Stimulated activated CD4-positive, alpha-beta T cell treated with anti-CD3 and anti-CD28 coated beads, Interleukin-2, amount 100 ng/mL, for 4 hours (primary cell): ENCODE data around the gene HSF4.
A peak's percentile ranks its signal among the peaks of the same experiment; 100 is the strongest.

Experiments
- DNase-seq: peaks from one replicate; pipeline ENCODE4 v3.0.0-alpha.2; 2020; ENCODE audit warnings: low read depth

Gene HSF4

DNA sequence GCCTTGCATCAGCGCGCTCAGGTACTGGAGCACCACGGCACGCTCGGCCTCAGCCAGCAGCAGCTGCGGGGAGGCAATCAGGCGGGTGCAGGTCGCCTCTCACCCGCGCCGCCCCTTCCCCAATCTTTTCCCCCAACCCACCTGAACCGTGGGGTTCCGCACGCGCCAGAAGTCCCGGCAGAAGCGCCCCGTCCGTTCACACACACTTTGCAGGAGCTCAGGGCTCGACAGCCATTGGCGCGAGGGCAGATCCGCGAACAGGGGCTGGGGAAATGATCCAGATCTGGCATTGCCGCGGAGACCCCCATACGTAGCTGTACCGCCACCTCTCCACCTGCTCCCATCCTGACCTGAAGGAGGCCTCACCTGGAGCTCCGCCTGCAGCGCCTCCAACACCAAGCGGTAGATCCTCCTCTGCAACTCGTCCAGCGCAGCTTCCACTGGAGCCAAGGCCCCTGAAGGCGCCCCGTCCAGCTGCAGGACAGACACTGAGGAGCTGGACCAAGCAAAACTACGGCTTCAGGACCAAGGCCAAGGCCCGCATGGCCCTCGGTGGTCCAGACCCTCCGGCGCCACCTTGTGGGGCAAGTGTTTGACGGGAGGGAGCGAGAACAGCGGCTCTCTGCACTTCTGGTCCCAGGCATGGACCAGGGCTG is 20.6 kb downstream of the HSF4 start:
- DNase-seq: peak; percentile 67

DNA sequence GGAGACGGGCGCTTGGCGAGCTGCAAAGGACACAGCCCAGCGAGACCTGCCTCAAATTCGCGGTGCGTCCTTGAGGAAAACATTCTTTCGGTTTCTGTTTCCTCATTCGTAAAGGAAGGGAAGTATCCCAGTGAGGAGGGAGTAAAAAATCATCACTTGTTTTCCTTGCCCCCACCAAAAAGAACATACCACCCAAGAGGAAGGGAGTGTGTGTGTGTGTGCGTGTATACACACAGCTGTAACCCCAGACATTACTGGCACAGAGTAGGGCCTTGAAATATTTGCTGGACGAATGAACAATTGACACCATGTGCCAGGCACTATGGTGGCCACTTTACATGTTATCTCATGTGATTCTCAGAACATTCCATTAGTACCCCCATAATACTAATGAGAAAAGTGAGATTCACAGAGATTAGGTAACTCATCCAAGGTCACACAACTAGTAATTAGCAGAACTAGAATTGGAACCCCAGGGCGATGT is 21.1 kb downstream of the HSF4 start:
- DNase-seq: no peak

DNA sequence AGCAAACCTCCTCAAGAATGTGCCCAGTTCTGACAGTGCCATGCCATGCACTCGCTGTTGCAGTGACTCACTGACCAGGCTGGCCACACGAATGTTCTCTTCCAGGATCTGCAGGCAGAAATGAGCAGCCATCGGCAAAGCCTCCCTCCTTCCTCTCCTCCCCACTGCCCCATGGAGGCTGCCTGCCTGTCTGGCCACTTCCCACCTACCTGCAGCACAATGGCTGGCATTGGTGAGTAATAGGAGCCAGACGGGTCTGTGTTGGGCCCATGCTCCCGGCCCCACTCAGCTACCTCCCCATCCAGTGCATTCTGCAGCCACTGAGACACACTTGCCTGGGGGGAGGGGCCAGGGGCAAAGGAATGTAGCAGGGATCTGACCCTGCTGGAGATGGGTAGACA is 22.0 kb downstream of the HSF4 start:
- DNase-seq: no peak

DNA sequence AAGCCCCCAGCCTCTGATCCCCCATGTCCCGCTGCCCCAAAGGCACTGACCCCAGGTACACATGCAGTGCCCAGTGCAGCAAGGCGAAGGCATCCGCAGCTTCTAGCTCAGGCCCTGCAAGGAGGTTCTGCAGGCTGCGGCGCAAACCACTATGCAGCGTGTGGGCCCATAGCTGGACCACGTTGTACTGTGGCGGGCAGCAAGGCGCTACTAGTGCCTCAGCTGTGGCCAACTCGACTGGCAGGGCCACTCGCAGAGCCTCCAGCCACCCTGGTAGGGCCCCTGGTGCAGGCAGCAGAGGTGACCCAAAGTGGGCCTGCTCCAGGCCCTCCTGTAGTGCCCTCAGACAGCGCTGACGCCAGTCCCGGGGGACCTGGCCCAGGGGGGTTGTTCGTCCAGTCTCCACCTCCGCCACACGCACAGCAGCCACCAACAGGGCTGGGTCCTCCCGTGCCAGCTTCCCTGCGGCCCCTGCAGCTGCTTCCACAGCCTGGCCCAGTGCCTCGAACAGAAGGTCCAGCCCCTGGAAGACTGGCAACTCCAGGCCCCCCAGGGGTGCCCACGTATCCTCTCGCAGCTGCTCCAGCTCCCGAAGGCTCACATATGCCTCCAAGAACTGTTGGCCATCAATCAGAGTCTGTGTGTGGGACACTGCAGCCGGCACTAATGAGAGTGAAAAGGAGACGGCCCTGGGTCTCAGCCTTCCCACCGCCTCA is 22.8 kb downstream of the HSF4 start:
- DNase-seq: no peak

DNA sequence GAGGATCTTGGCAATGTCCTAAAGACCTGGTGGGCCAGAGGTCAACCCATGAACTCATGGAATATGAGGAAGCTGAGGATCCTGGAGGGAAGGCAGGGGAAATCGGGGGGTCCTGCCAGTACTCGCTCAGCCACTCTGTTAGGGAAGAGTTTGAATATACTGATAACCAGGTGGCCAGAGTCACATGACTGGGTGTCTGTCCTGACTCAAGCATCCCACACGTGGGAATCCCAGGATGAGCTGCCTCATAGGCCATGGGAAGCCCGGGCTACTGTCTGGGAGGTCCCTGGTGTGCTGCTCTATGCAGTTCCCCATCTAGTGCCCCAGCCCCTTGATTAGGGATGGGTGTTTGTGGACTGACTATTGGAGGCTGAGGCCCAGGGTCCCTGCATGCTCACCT is 23.8 kb downstream of the HSF4 start:
- no peak for DNase-seq

DNA sequence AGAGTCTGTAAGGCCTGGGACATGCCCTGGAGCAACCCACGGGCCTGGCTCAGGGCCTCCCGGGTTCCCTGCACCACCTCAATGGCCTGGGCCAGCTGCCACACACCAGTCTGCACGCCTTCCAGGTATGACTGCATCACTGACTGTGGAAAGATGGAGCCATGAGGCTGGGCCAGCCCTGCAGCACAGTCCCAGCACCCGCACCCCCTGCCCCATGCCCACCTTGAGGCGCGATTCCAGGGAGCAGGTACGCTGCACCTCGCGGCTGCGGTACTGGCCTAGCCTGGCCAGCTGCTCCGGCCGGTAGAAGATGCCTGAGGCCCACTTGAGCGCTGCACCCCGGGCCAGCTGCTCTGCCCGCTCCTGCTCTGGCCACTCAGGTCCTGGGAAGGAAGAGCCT is 24.3 kb downstream of the HSF4 start:
- no peak for DNase-seq

DNA sequence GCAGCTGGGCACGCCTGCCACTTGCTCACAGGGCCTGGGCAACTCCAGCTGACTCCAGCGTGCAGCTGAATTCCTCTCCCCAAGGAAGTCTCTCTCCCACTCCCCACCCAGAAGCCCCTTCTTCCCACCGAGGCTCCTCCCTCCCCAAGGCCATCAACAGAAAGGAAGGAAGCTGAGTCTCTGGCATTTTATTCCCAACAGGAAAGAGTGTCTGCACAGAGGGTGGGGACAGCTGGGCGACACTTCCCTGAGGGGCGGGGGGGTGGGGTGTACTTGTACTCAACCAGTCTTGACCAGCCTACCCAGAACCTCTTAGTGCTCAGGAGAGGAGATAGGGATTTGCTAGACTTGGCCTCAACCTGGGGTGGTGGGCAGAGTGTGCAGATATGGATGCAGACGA is 25.5 kb downstream of the HSF4 start, which contains the start of gene EXOC3L1:
Gene EXOC3L1, minus strand, starts transcription at position 96 of the 400 bp plus-strand sequence. CDS start 460 bp downstream, outside the sequence.
- no peak for DNase-seq

DNA sequence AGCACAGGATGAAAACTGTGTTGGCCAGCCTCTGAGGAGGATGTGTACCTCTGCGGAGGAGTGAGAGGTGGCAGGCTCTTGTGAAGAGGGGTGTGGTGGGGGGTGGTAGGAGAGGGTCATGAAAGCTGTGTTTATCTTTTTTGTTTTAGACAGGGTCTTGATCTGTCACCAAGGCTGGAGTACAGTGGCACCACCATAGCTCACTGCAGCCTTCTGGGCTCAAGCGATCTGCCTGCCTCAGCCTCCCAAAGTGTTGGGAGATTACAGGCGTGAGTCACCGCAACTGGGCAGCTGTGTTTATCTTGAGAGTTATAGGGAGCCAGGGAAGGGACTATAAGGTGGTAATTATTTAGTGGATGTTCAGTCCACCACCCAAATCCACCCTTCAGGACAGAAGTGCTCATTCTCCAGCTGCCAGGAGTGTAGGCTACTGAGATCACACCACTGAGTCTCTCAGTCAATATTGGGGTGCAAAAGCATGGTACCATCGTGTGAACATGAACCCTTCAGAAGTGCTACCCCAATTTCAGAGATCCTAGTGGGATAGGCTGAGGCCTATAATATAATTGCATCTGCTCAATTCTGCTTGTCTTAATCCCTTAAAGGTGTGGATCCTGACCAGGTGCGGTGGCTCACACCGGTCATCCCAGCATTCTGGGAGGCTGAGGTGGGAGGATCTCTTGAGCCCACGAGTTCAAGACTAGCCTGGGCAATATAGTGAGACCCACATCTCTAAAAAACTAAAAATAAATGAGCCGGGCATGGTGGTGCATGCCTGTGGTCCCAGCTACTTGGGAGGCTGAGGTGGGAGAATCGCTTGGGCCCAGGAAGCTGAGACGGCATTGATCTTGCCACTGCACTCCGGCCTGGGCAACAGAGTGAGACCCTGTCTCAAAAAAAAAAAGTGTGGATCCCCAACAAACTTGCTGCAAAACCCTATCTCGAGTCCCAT is 26.2 kb downstream of the HSF4 start:
- DNase-seq: no peak

DNA sequence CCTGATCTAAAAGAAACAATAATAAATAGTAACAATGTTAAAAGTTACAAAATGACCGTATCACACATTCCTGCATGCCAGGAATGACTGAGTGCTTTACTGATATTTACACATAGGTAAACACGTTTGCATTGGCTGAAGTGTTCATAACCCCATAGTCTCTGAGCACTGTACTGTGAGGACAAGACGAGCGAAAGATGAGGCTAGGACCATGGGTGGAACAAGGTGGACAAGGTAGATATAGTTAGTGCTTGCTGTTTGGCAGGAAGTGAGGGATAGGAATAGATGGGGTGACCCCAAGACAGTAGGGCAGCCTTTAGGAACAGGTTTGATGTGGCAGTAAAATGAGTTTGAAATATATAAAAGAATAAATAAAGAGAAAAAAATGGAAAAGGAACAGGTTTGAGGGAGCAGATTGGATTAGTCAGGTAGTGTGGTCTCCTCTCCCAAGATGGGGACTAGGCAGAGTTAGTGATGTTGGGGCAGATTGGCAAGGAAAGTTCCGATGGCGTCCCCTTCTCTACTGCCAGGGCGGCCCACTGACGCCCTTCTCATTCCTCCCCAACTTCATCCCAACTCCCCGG is 27.0 kb downstream of the HSF4 start:
- DNase-seq: no peak

DNA sequence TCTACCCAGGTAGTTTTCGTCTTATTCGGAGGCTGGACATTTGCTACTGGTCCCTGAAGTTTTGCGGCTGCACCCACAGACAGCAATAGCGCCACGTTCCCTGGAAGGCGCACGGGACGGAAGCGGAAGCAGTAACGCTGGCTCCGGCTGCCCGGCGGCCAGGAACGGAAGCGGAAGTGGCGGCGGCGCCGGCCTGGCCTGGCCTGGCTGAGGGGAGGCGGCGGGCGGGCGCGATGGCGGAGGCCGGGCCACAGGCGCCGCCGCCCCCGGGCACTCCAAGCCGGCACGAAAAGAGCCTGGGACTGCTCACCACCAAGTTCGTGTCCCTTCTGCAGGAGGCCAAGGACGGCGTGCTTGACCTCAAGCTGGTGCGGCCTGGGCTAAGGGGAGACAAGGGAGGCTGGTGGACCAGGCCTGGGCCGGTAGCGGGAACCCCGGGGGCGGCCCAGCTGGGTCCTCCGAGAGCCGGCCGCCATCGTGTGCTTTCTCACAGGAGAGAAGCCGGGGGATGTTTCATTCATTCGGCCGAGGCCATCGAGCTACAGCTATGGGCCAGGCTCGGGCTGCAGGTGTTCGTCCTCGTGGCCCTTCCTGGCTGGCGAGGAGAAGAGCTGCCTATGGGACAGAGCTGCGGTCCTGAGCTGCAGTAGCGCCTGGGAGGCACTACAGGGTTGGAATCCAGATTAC is 27.6 kb downstream of the HSF4 start, which contains the start of gene E2F4:
Gene E2F4, plus strand, starts transcription at position 161 of the 687 bp plus-strand sequence. Its CDS starts 73 bp downstream, at position 234.
- peak; percentile 78 for DNase-seq

DNA sequence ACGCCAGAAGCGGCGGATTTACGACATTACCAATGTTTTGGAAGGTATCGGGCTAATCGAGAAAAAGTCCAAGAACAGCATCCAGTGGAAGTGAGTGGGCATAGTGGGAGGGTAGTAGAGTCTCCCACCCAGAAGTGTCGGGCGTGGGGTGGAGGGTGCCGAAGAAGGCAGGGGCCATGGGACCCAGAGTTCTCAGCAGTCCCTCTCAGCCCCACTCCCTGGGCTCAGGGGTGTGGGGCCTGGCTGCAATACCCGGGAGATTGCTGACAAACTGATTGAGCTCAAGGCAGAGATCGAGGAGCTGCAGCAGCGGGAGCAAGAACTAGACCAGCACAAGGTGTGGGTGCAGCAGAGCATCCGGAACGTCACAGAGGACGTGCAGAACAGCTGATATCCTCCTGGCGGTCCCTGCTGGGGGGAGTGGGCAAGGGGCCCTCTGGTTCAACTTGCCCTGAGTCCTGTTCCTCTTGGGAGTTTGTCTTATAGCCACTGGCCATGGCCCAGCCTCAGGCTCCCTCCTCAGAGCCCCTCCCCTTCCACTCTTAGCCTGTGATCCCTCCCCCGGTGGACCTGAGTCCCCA is 28.3 kb downstream of the HSF4 start:
- DNase-seq: no peak

DNA sequence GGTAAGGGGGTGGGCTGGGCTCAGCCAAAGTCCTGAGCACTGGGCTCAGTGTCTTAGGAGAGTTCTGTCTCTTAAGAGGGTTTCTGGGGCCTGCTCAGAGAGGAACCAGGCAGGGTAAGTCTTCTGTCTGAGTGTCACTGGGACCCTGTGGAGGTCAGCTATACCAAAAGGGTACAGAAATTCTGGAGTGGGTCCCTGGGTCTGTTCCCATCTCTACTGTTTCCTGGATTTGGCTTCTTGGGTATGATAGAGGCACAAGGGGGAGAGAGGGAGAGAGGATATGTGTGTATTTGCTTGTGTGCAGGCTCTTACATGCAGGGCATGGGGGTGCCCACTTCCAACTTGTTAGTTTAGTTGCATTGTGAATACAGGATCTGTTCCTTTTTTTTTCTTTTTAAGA is 29.0 kb downstream of the HSF4 start:
- DNase-seq: no peak

DNA sequence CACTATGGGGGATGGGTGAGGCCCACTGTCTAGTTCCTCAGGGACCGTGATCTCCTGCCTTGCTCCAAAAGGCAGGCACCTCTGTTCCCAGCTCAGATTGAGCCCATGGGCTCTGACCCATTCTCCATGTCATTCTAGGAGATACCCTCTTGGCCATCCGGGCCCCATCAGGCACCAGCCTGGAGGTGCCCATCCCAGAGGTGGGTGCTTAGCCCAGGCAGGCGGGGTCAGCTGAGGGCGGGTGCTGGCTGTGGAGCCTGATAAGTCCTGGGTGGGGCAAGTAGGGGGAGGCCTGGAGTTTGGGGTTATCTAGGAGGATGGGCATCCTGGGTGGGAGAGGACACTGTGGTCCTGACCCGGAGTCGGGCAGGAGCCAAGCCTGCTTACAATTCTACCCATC is 29.7 kb downstream of the HSF4 start:
- DNase-seq: no peak

DNA sequence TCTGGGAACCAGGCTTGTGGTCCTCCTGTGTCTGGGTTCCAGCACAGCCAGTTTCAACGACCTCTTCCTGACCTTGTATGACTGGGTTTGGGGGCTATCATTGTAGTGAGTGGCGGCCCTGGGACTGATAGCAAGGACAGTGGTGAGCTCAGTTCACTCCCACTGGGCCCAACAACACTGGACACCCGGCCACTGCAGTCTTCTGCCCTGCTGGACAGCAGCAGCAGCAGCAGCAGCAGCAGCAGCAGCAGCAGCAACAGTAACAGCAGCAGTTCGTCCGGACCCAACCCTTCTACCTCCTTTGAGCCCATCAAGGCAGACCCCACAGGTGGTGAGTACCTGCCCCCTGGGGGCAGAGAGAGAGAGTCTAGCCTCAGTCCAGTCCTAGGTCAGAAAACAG is 31.1 kb downstream of the HSF4 start:
- DNase-seq: no peak

DNA sequence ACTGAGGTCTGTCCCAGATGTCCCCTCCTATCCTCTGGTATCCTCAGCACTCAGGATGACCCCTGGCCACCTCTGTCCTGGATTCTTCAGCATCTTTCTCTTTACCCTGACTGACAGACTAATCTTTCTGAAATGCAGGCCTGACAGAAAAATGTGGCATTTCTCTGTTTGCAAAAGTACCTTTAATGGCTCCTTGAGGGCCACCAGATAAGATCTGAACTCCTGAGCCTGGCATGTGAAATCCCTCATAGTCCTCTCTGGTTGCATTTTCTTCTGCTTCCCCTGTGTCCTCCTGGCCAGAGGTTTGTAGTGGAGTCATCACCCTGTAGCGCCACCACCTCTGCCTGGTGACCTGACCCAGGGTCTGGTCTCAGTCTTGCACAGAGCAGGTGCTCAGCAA is 32.3 kb downstream of the HSF4 start:
- no peak for DNase-seq

DNA sequence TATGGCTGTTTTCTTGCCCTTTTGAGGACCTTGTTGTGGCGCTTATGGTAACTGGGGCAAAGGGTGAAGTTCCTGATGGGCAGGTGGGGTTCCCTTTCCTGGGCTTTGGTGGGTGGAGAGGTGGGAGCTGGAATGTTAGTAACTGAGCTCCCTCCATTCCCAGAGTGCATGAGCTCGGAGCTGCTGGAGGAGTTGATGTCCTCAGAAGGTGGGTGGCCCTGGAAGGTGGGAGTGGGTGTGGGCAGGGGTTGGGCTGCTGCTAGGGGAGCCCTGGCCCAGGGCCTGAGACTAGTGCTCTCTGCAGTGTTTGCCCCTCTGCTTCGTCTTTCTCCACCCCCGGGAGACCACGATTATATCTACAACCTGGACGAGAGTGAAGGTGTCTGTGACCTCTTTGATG is 33.2 kb downstream of the HSF4 start:
- no peak for DNase-seq

DNA sequence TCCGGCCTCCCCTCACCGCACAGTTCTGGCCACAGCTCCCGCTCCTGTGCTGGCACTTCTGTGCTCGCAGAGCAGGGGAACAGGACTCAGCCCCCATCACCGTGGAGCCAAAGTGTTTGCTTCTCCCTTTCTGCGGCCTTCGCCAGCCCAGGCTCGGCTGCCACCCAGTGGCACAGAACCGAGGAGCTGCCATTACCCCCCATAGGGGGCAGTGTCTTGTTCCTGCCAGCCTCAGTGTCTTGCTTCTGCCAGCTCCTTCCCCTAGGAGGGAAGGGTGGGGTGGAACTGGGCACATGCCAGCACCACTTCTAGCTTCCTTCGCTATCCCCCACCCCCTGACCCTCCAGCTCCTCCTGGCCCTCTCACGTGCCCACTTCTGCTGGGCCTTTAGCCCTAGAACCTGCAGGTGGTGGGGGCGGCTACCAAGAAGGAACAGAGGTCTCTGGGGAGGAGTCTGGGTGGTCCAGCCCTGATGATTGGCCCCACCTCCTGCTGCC is 33.7 kb downstream of the HSF4 start:
- DNase-seq: no peak

DNA sequence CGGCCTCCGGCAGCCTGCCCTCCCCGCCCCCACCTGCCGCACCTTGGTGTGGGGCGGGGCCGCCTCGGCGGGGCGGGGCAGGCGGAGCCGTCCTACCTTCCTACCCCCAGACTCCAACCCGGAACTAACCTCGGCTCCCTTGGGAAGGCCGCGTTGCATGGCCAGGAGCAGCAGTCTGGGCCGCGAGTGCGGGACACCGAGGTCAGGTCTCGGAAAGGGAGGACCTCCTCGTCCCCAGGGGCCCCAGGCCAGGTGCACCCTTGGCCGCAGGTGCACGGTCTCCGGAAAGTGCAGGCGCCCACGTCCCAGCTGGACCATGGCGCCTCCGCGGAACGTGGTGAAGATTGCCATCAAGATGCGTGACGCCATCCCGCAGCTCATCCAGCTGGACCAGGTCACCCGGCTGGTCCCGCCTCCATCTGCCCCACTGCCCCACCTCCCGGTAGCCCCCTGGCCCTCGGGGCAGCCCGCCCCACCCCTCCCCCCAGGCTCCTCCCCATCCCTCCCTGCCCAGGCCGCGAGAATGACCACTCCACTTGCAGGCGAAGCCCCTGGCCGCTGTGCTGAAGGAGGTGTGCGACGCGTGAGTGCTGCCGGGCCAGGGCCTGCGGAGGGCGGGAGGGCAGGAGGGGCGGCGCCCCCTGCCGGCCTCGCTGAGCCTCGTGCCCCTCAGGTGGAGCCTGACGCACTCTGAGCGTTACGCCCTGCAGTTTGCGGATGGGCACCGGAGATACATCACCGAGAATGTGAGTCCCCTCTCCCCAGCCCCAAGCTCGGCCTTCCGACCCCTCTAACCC is 34.7 kb downstream of the HSF4 start, which contains the start of gene ELMO3:
Gene ELMO3, plus strand, starts transcription at position 121 of the 797 bp plus-strand sequence. Its CDS starts 196 bp downstream, at position 317.
- no peak for DNase-seq

DNA sequence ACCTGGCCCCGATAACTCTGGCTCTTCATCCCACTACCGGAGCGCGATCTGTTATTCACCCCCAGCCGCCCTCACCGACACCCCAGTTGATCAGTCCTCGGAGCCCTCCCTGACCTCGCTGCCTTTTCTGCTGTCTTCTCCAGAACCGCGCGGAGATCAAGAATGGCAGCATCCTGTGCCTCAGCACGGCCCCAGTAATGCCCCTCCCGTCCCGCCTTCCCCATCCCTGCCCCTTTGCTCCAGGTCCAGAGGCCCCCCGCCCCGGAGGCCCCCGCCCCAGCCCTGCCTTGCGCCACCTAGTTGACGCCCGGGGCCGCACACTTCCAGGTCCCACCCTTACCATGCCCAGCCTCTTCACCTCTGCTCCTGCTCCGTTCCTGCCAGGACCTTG is 35.3 kb downstream of the HSF4 start:
- DNase-seq: no peak

DNA sequence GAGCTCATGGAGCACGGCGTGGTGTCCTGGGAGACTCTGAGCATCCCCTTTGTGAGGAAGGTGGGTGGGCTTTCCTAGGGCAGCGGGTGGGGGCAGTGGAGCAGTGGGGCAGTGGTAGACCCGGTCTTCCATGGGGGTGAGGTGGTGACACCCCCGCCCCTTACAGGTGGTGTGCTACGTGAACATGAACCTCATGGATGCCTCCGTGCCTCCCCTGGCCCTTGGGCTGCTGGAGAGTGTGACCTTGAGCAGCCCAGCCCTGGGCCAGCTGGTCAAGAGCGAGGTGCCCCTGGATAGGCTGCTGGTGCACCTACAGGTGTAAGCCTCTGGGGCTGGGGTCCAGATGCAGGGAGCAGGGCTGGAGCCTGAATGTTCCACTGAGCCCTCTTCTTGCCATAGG is 35.9 kb downstream of the HSF4 start:
- no peak for DNase-seq
